Ascending aorta (tissue), 2 donors: ENCODE results near the gene SH3BP2. TPM values are rescaled to one million over a fixed set of nuclear protein-coding genes. Genes with fewer than 3 reads are reported as not detected.

Experiments
- DNase-seq, 2 donors: peaks; one replicate each; pipeline ENCODE4 v3.0.0-alpha.2; 2019; ENCODE audit warnings: low spot score in 2 of 2
- H3K27ac ChIP-seq, 2 donors: fragments of 200-600 bp; sonication (generic); one replicate each; pipeline ENCODE4 v1.5.1; 2016 to 2017; ENCODE audit warnings: mild to moderate bottlenecking in 1 of 2
- H3K27me3 ChIP-seq: fragments of 200-600 bp; sonication (generic); one replicate; pipeline ENCODE4 v1.5.1; 2017
- H3K36me3 ChIP-seq, 2 donors: fragments of 200-600 bp; sonication (generic); one replicate each; pipeline ENCODE4 v1.5.1; 2016
- H3K4me1 ChIP-seq, 2 donors: fragments of 200-600 bp; sonication (generic); one replicate each; pipeline ENCODE4 v1.5.1; 2016 to 2017; ENCODE audit warnings: mild to moderate bottlenecking in 1 of 2
- H3K4me3 ChIP-seq, 2 donors: fragments of 200-600 bp; sonication (generic); one replicate each; pipeline ENCODE4 v1.5.1; 2016 to 2017; ENCODE audit warnings: mild to moderate bottlenecking in 1 of 2
- H3K9me3 ChIP-seq, 2 donors: fragments of 200-600 bp; sonication (generic); one replicate each; pipeline ENCODE4 v1.5.1; 2016
- CTCF ChIP-seq, 3 experiments: fragments of 200-600 bp in 2 of 3; fragments of 450-650 bp in 1 of 3; sonication (generic) in 2 of 3; IDR thresholded peaks; one replicate each; pipeline ENCODE4 v1.5.1; 2016 to 2019; ENCODE audit warnings: antibody characterized with exemption in 3 of 3, mild to moderate bottlenecking in 1 of 3, moderate library complexity in 1 of 3
- intact Hi-C: fragments of 100-400 bp; cut with DNase I; formaldehyde crosslinking; loops from one replicate; pipeline ENCODE4 v1.15.1; 2023
- total RNA-seq: library from RNA; depleted of rRNA; stranded (reverse); fragments of >200 nt; gene quantifications from one replicate; pipeline ENCODE4 v1.1.0, GENCODE V29; 2016

The SH3BP2 gene
- total RNA-seq, 1 donor from 2014 or later: 70.6 TPM

GRCh38 chr4:2843263-2843940 is 50.5 kb downstream of the SH3BP2 start, which contains the start of gene ADD1:
ADD1 (plus strand) TSS chr4:2843844; CDS start chr4:2875916, 32,072 bp downstream.
- intact Hi-C loops: loop anchor here (1.0 to 10.0 kb wide), 6 partner anchors 51 to 1499 kb away; partner anchors contain the start of genes GRK4, MXD4, NOP14 and SH3BP2
- Histone ChIP-seq H3K36me3 (no peaks in the 10 kb centered on the region), H3K4me3 (peak within 1 kb of the TSS; percentile 87 to 90), H3K27me3 (no peaks in the 10 kb centered on the region), H3K4me1 (peaks cover 3 to 31% of the 10 kb centered on the region in 2 donors), H3K9me3 (no peaks in the 10 kb centered on the region), H3K27ac (peak within 1 kb of the TSS; percentile 93 to 96)
- DNase-seq: peak; percentile 67 to 96
- no peak for TF ChIP-seq CTCF (IDR thresholded peaks at IDR 0.05)

GRCh38 chr4:2843941-2844584 is 51.2 kb downstream of the SH3BP2 start:
- TF ChIP-seq CTCF (IDR thresholded peaks at IDR 0.05): no peak
- Histone ChIP-seq H3K9me3 (no peaks in the 10 kb centered on the region), H3K27me3 (no peaks in the 10 kb centered on the region), H3K4me3 (peak overlapping the region; percentile 87 to 90), H3K4me1 (peaks cover 3 to 37% of the 10 kb centered on the region in 2 donors), H3K27ac (peak overlapping the region; percentile 93 to 96), H3K36me3 (no peaks in the 10 kb centered on the region)
- no peak for DNase-seq
- intact Hi-C loops: loop anchor here (1.0 to 10.0 kb wide), 7 partner anchors 52 to 1499 kb away; partner anchors contain the start of genes GRK4, MXD4, NOP14 and SH3BP2

GRCh38 chr4:2846172-2846571 is 53.3 kb downstream of the SH3BP2 start:
- H3K9me3 ChIP-seq: no peaks in the 10 kb centered on the region
- TF ChIP-seq CTCF (IDR thresholded peaks at IDR 0.05): no peak
- H3K27ac ChIP-seq: no peak overlapping the region
- no peak for DNase-seq
- intact Hi-C loops: loop anchor here (10.0 kb wide), 2 partner anchors 581 to 1501 kb away; partner anchors contain the start of genes MXD4 and UVSSA
- peak overlapping the region in 1 of 2 donors; percentile 90 for H3K4me3 ChIP-seq
- peaks cover 3 to 46% of the 10 kb centered on the region in 2 donors for H3K4me1 ChIP-seq
- no peaks in the 10 kb centered on the region for H3K36me3 ChIP-seq
- no peaks in the 10 kb centered on the region for H3K27me3 ChIP-seq

GRCh38 chr4:2847302-2847871 is 54.5 kb downstream of the SH3BP2 start:
- no peak for TF ChIP-seq CTCF (IDR thresholded peaks at IDR 0.05)
- DNase-seq: no peak
- Histone ChIP-seq H3K4me1 (peaks cover 6 to 46% of the 10 kb centered on the region in 2 donors), H3K27ac (peak overlapping the region in 1 of 2 donors; percentile 52), H3K27me3 (no peaks in the 10 kb centered on the region), H3K9me3 (no peaks in the 10 kb centered on the region), H3K36me3 (no peaks in the 10 kb centered on the region), H3K4me3 (no peak overlapping the region)
- intact Hi-C loops: loop anchor here (10.0 kb wide), 2 partner anchors 583 to 1503 kb away; partner anchors contain the start of genes MXD4 and UVSSA

GRCh38 chr4:2848449-2848848 is 55.6 kb downstream of the SH3BP2 start:
- peaks cover under 1 to 4% of the 10 kb centered on the region in 2 donors for H3K36me3 ChIP-seq
- H3K4me3 ChIP-seq: no peak overlapping the region
- no peak for DNase-seq
- peaks cover 3 to 51% of the 10 kb centered on the region in 2 donors for H3K4me1 ChIP-seq
- H3K27ac ChIP-seq: peak overlapping the region; percentile 27 to 52
- H3K27me3 ChIP-seq: no peaks in the 10 kb centered on the region
- H3K9me3 ChIP-seq: no peaks in the 10 kb centered on the region
- no peak for TF ChIP-seq CTCF (IDR thresholded peaks at IDR 0.05)
- intact Hi-C loops: loop anchor here (10.0 kb wide), 2 partner anchors 584 to 1504 kb away; partner anchors contain the start of genes MXD4 and UVSSA
